GM18858 (cell line): ENCODE results near the gene CTDP1.

ENCODE experiments used
- ATAC-seq: cut with Tn5 transposase; IDR thresholded peaks from one replicate; pipeline ENCODE4 v1.9.1; 2021; ENCODE audit not compliant: unreplicated experiment

CTDP1 gene

GRCh38 chr18:79644006-79644665 lies 35.5 kb upstream of the CTDP1 start:
- peak; percentile 79 for ATAC-seq

GRCh38 chr18:79644666-79645057 lies 34.9 kb upstream of the CTDP1 start:
- ATAC-seq, result no peak

- no peak for ATAC-seq
Observed at GRCh38 chr18:79645291-79645983, 34.2 kb upstream of the CTDP1 start.

- no peak for ATAC-seq
Observed at GRCh38 chr18:79647307-79647706, 32.3 kb upstream of the CTDP1 start.

- no peak for ATAC-seq
Observed at GRCh38 chr18:79650959-79651358, 28.6 kb upstream of the CTDP1 start.

- no peak for ATAC-seq
Observed at GRCh38 chr18:79657342-79657996, 22.1 kb upstream of the CTDP1 start.

GRCh38 chr18:79658366-79658765 lies 21.2 kb upstream of the CTDP1 start:
- no peak for ATAC-seq

- no peak for ATAC-seq
Observed at GRCh38 chr18:79659733-79660132, 19.9 kb upstream of the CTDP1 start.

GRCh38 chr18:79662034-79662433 lies 17.6 kb upstream of the CTDP1 start:
- ATAC-seq, result no peak

GRCh38 chr18:79662439-79662838 lies 17.2 kb upstream of the CTDP1 start:
- no peak for ATAC-seq

GRCh38 chr18:79664525-79665125 lies 15.0 kb upstream of the CTDP1 start:
- ATAC-seq, result no peak

GRCh38 chr18:79668203-79668602 lies 11.4 kb upstream of the CTDP1 start:
- no peak for ATAC-seq

GRCh38 chr18:79672490-79673276 lies 6.9 kb upstream of the CTDP1 start:
- no peak for ATAC-seq

- no peak for ATAC-seq
Observed at GRCh38 chr18:79677221-79677620, 2.4 kb upstream of the CTDP1 start.

GRCh38 chr18:79677840-79678239 lies 1.8 kb upstream of the CTDP1 start:
- no peak for ATAC-seq

GRCh38 chr18:79678665-79679551 lies 695 bp upstream of the CTDP1 start:
- peak; percentile 93 for ATAC-seq

- ATAC-seq, result no peak
Observed at GRCh38 chr18:79680100-79680879, 687 bp downstream of the CTDP1 start.

- ATAC-seq, result no peak
Observed at GRCh38 chr18:79680891-79681339, 1.3 kb downstream of the CTDP1 start.
